Measurements from ENCODE around the gene MFNG.

Gene MFNG

DNA sequence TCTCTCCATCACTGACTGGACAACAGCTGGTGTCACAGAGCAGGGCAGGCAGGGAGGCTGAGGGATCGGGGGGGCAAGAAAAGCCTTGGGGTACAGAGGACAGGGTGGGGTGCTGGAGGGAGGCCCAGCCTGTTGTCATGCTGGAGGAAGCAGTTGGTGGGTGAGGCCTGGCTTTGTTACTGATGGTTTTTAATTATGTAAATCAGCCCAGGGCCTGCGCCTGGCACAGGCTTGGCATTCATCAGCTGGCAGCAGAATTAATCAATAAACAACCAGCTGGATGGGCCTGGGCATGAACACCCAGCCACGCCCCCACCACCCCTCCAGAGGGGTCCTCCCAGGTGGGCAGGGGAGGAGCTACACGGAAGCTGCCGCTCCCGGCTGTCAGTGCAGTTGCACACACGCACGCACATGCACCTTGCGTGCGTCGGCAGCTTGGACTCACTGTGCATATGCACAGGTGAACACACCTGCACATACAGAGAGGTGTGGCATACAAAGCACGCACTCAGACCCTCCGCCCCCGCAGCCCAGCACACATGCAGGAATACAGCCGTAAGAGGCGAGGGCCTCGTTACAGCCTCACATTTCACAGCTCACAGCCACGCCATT lies 37.6 kb downstream of the MFNG start:
- no peak for DNase-seq (ENCODE audit: low spot score)

GRCh38 chr22:37445501-37445900 lies 40.7 kb downstream of the MFNG start:
- no peak for DNase-seq (ENCODE audit: low spot score)

DNA sequence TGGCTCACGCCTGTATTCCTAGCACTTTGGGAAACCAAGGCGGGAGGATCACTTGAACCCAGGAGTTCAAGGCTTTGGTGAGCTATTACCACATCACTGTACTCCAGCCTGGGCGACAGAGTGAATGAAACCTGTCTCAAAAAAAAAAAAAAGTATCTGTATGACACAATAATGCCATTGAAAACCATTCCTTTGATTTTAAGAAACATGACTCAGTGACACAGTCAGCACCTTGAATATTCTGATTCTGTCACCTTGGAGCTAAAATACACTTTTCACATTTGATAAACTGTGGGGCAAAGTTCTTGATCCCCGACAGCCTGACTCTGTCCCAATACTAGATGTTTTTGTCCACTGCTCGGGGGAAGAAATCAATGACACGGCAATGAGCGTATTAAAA lies 42.2 kb downstream of the MFNG start:
- no peak for DNase-seq (ENCODE audit: low spot score)

DNA sequence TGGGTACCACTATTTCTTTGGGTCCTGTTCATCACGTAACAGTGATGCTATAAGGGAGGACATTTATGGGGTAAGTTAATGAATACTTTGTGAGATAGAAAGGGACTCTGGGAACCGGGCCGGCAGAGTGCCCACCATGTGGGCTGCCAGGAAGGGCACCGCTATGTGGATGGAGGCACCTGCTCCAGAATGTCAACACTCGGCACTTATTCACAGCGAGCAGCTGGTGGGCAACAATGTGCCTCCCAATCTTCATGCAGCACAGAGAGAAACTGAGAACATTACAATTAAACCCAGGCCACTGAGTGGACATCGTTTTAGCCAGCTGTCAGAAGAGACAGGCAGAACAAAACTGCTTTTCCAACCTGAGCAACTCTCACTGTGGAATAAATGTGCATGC lies 43.1 kb downstream of the MFNG start:
- DNase-seq (ENCODE audit: low spot score), result no peak

DNA sequence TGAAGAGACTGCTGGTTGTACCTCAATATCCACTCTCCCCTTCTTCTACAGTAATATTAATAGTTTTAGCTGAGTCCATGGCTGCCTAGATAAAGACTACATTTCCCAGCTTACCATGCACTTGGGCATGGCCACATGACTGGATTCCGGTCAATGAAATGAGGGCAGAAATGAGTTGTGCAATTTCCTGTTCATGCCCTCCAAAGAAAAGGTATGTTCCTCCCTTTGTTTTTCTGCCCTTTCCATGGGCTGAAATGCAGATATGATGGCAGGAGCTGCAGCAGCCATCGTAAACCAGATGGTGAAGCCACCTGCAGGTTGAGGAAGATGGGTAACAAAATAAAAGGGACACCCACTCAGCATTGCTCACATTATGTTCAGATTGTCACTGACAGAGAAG lies 43.6 kb downstream of the MFNG start:
- DNase-seq (ENCODE audit: low spot score), result no peak

DNA sequence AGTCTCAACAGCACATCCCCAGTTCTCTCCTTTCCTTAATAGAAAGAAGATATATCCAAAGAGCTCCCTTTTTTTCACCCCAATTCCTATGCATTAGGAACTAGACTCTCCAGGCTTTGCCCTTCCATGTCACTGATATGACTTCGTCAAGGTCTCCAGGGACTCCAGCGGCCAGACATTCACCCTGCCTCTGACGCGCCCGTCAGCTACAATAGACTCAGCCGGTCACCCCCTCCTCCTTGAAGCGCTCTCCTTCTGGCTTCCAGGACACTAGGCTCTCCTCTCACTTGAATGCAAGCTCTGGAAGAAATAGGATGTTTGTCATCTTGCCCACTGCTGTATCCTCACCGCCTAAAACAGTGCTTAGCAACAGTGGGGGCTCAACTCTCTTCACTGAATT lies 44.0 kb downstream of the MFNG start:
- no peak for DNase-seq (ENCODE audit: low spot score)

GRCh38 chr22:37440875-37441274 lies 45.3 kb downstream of the MFNG start:
- no peak for DNase-seq (ENCODE audit: low spot score)

DNA sequence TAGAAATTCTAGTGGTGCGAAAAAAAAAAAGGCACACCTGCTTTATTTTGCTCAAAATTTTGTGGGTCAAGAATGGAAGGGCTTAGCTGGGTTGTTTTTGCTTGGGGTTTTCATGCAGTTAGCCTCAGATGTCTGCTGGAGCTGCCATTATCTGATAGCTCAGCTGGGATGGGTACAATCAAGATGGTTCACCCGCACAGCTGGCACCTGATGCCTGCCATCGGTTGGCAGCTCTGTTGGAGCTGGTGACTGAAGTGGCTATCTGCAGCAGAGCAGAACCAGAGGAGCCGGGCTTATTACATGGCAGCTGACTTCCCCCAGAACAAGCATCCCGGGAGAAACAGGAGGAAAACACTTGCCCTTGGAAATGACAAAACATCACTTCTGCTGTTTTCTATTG lies 46.8 kb downstream of the MFNG start:
- DNase-seq (ENCODE audit: low spot score), result no peak

GRCh38 chr22:37435970-37436603 lies 50.1 kb downstream of the MFNG start:
- no peak for DNase-seq (ENCODE audit: low spot score)

- no peak for DNase-seq (ENCODE audit: low spot score)
Observed at GRCh38 chr22:37433786-37434185, 52.4 kb downstream of the MFNG start.

GRCh38 chr22:37432708-37433054 lies 53.5 kb downstream of the MFNG start:
- DNase-seq (ENCODE audit: low spot score), result no peak

DNA sequence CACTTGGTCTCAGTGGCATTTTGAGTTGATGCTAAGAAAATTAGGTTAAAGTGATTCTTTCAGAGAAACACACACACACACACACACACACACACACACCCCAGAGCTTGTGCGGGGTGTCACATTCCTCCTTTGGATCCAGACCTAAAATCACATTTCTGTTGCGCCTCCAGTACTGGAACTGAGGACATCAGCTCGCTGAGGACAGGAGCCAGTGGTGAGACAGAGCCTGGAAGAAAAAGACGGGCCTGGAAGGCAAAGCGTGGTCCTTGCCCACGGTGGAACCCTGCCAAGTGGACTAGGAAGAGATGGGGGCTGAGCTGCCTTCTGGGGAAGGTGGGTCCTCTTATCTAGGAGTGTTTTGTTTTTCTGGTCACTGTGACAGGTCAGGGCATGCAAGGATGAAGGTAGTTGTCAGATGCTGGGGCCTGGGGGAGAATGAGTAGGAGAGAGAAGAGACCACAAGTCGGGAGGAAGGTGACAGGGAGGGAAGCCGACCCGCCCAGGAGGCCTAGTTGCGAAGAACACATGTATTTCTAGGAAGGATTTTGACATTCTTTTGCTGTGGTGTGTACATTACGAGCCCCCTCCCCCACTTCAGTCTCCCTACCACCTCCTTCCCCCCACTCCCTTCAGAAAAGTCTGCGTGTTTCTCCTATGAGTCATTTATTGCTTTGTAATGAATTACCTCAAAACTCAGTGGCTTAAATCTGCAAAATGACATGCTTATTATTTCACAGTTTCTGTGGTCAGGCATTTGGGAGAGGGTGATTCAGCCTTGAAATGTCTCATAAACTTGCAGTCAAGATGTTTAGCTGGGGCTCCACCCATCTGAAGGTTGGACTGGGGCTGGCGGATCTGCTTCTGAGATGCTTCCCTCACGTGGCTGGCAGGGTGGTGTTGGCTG lies 54.1 kb downstream of the MFNG start:
- DNase-seq (ENCODE audit: low spot score), result peak; percentile 93

GRCh38 chr22:37431366-37431765 lies 54.8 kb downstream of the MFNG start:
- DNase-seq (ENCODE audit: low spot score), result no peak

GRCh38 chr22:37430941-37431340 lies 55.2 kb downstream of the MFNG start:
- DNase-seq (ENCODE audit: low spot score), result no peak

GRCh38 chr22:37428649-37429586 lies 57.3 kb downstream of the MFNG start:
- DNase-seq (ENCODE audit: low spot score), result peak; percentile 78

DNA sequence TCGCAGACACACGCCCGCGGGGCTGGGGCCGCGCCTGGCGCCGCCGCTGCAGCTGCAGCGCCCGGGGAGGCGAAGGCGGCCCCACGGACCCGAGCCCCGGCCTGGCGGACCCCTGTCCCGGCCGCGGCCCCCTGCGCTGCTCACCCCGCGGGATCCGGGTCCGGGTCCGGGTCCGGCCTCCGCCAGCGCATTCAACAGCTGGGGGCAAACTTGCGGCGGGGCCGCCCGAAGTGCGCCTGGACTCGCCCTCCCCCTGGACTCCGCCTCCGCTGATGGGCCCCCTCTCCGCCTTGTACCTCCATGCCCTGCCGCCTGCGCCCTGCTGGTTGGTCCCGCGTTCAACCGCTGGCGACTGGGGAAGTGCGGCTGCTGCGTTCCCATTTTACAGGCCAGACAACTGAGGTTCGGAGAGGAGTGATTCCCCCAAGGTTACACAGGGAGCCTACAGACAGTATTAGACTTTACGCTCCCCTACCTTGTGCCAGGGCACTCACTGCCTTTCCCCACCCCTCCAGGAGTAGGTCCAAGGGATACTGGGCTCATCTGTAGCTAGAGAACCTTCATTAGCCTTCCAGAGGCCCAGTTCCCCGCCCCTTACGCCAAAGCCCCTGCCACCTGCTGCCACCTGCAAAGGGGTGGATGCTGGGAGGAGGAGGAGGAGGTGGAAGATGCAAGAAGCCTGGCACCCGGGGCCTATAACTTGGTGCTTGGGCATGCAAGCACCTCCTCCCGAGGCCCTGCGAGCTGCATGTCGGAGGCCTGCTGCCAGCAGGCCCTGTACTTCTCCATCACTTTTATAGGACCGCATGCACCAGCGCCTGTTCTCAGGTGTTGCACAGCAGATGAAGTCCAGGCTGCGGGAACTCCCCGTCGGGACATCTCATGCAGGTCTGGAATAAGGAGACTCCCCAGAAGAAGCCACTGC lies 58.2 kb downstream of the MFNG start:
- no peak for DNase-seq (ENCODE audit: low spot score)

- peak; percentile 67 for DNase-seq (ENCODE audit: low spot score)
Observed at GRCh38 chr22:37427135-37427710, 59.0 kb downstream of the MFNG start, which contains the start of gene ELFN2. Gene ELFN2 (minus strand): TSS chr22:37427479. CDS start chr22:37375534, 51,945 bp downstream.

- no peak for DNase-seq (ENCODE audit: low spot score)
Observed at GRCh38 chr22:37426706-37427134, 59.5 kb downstream of the MFNG start.

- DNase-seq (ENCODE audit: low spot score), result no peak
Observed at GRCh38 chr22:37425800-37426705, 60.1 kb downstream of the MFNG start.
